ENCODE results near the gene EMC9. TPM values are rescaled to one million over a fixed set of nuclear protein-coding genes. Genes with fewer than 3 reads are reported as not detected.
A peak's percentile ranks its signal among the peaks of the same experiment; 100 is the strongest.

Gene EMC9
- total and polyA plus RNA-seq, 2 experiments from 2014 or later = 13.8 to 34.1 TPM

GRCh38 chr14:24160499-24160849, 19.1 kb upstream of the EMC9 start:
- Histone ChIP-seq H2AFZ (no peak overlapping the region), H3K4me1 (ENCODE audit: insufficient read depth) (peaks cover 16% of the 10 kb centered on the region), H3K4me3 (no peak overlapping the region), H4K20me1 (ENCODE audit: insufficient read depth, poor library complexity, severe bottlenecking) (peaks cover 5% of the 10 kb centered on the region), H3K4me2 (no peak overlapping the region), H3K27me3 (no peaks in the 10 kb centered on the region), H3K36me3 (replicated peaks; ENCODE audit: insufficient read depth, low read depth) (no peaks in the 10 kb centered on the region), H3K9me2 (replicated peaks; ENCODE audit: insufficient read depth) (no peaks in the 10 kb centered on the region), H3K79me2 (peaks cover 25% of the 10 kb centered on the region), H3K9me3 (ENCODE audit: low read depth) (no peaks in the 10 kb centered on the region), H3K27ac (peak overlapping the region; percentile 75)
- 89% methylated on average over 4 of the region's 4 CpGs for WGBS (ENCODE audit: low lambda C conversion rate, missing lambda C conversion rate)
- no peak for DNase-seq (ENCODE audit: low spot score)
- TF ChIP-seq CTCF (IDR thresholded peaks at IDR 0.05; ENCODE audit: poor library complexity) (no peak), EZH2phosphoT487 (IDR thresholded peaks at IDR 0.05; ENCODE audit: low read depth, severe bottlenecking, unreplicated experiment) (no peak), EZH2 (IDR thresholded peaks at IDR 0.05; ENCODE audit: borderline replicate concordance) (no peak)

- Histone ChIP-seq H3K4me1 (ENCODE audit: insufficient read depth) (peaks cover 16% of the 10 kb centered on the region), H3K4me2 (no peak overlapping the region), H3K27me3 (no peaks in the 10 kb centered on the region), H4K20me1 (ENCODE audit: insufficient read depth, poor library complexity, severe bottlenecking) (peaks cover 5% of the 10 kb centered on the region), H3K4me3 (no peak overlapping the region), H2AFZ (no peak overlapping the region), H3K79me2 (peaks cover 25% of the 10 kb centered on the region), H3K36me3 (replicated peaks; ENCODE audit: insufficient read depth, low read depth) (no peaks in the 10 kb centered on the region), H3K9me3 (ENCODE audit: low read depth) (no peaks in the 10 kb centered on the region), H3K27ac (peak overlapping the region; percentile 75), H3K9me2 (replicated peaks; ENCODE audit: insufficient read depth) (no peaks in the 10 kb centered on the region)
- TF ChIP-seq CTCF (IDR thresholded peaks at IDR 0.05; ENCODE audit: poor library complexity) (no peak), EZH2 (IDR thresholded peaks at IDR 0.05; ENCODE audit: borderline replicate concordance) (no peak), EZH2phosphoT487 (IDR thresholded peaks at IDR 0.05; ENCODE audit: low read depth, severe bottlenecking, unreplicated experiment) (no peak)
- 95% methylated on average over 11 of the region's 11 CpGs for WGBS (ENCODE audit: low lambda C conversion rate, missing lambda C conversion rate)
- no peak for DNase-seq (ENCODE audit: low spot score)
These were observed 18.5 kb upstream of the EMC9 start for GRCh38 chr14:24159777-24160498.

GRCh38 chr14:24157331-24157730, 15.9 kb upstream of the EMC9 start:
- H3K9me3 ChIP-seq (ENCODE audit: low read depth) = no peaks in the 10 kb centered on the region
- H3K27me3 ChIP-seq = no peaks in the 10 kb centered on the region
- no peak for TF ChIP-seq EZH2phosphoT487 (IDR thresholded peaks at IDR 0.05; ENCODE audit: low read depth, severe bottlenecking, unreplicated experiment)
- no peak for TF ChIP-seq CTCF (IDR thresholded peaks at IDR 0.05; ENCODE audit: poor library complexity)
- no peak for TF ChIP-seq EZH2 (IDR thresholded peaks at IDR 0.05; ENCODE audit: borderline replicate concordance)
- no peaks in the 10 kb centered on the region for H3K36me3 ChIP-seq (replicated peaks; ENCODE audit: insufficient read depth, low read depth)
- no peaks in the 10 kb centered on the region for H4K20me1 ChIP-seq (ENCODE audit: insufficient read depth, poor library complexity, severe bottlenecking)
- no peak overlapping the region for H3K27ac ChIP-seq
- peaks cover 16% of the 10 kb centered on the region for H3K4me1 ChIP-seq (ENCODE audit: insufficient read depth)
- no peak overlapping the region for H3K4me3 ChIP-seq
- 93% methylated on average over 12 of the region's 12 CpGs for WGBS (ENCODE audit: low lambda C conversion rate, missing lambda C conversion rate)
- no peaks in the 10 kb centered on the region for H3K9me2 ChIP-seq (replicated peaks; ENCODE audit: insufficient read depth)
- peaks cover 11% of the 10 kb centered on the region for H3K79me2 ChIP-seq
- no peak overlapping the region for H3K4me2 ChIP-seq
- no peak for DNase-seq (ENCODE audit: low spot score)
- H2AFZ ChIP-seq = no peak overlapping the region
